T1000 (cell line): ENCODE data around the gene TNFAIP8.

Experiments used
- DNase-seq: peaks from one replicate; lab custom pipeline; 2025; ENCODE audit warnings: mixed read lengths; lab: John Stamatoyannopoulos, UW

The TNFAIP8 gene

GRCh38 chr5:119328753-119329602 lies 26.8 kb upstream of the TNFAIP8 start:
- DNase-seq = no peak

DNA sequence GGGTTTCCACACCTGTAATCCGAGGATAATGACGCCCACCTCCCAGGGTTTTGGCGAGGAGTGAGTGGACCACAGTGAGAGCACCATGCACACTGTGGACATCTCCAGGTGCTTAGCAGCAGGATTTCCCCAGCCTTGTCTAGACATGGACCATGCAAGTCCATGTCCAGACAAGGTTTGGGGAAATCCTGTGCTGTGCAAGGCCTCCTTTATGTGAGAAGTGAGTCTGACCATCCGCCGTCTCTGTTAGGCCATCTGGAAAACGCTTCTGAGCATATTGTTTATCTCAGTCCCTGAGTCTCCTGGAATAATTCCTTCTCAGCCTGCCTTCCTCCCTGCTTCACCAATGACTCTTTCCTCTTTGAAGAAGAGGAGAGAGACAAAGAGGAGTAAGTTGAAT lies 26.2 kb upstream of the TNFAIP8 start:
- DNase-seq = no peak

DNA sequence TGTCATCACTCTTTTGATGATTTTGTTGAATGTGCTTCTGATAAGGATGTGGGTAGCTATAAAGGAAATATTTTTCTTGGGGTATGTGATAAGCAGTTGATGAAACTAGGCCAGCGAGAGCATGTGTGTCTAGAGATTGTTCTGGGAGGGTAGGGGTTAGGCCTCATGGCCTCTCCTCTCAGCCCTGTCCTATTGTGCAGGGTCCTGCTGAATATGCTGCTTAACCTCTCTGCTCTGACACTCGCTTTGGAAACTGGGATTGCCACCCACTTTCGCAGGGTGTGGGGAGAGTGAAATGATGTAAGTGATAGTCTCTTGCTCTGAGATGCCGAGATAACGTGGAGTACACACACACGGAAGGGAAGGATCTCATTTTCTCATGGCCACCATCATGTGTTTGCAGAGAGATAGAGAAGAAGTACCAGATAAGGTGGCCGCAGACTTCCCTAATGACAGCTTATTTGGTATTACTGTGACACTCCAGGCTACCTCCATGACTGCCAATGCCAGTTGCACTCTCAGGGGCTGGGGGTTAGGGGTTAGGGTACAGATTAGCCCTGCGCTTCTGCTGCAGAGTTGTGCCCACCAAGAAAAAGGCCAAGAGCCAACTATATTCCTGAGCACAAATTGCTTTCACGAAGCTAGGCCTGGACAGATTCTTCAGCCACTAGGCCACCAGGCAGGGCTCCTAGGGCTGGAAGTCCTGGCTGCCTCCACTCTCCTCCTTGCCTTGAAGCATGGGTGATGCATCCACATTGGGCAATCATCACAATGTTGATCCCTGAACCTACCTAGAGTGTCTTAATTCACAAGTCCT lies 25.2 kb upstream of the TNFAIP8 start:
- no peak for DNase-seq

DNA sequence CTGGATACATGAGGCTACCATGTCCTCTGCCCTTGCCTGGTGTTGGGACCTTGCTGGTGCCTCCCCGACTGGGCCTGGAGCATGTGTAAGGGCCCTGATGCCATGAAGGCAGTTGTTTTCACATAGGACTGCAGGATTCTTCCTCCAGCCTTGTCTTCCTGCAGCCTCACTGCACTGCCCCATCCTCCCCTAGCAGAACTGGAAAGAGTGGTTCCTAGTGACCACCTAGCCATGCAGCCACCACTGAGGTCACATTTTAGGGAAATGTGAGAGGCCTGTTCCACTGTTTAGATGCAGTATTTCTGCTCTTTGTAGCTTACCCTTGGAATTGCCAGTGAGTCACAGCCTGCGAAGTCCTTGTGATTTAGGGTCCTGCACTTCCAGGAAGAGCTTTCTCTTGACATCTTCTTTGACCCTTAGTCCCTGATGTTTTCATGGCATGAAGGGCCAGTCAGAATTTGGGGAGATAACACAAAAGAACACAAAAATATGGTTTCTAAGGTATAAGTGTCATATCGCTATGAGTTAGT lies 24.2 kb upstream of the TNFAIP8 start:
- DNase-seq = no peak

- no peak for DNase-seq
Measured at GRCh38 chr5:119332208-119332607, 23.6 kb upstream of the TNFAIP8 start.

DNA sequence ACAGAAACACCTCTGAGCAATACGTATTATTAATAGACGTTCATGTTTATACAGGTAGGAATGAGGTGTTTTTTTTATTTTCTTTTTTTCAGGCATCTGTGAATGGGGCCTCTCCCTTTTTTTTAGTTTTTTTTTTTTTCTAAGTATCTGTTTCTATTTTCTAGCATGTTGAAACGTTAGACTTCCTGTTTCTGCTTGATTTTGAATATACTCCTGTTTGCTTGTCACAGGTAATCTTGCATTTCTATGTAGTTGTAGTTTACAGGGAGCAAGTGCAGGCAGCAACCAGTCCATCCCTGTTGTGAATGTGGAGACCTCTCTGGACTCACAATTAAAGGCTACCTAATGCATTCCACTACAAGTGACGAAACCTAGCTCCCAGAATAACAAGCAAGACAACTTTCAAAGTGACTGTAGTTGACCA lies 22.8 kb upstream of the TNFAIP8 start:
- no peak for DNase-seq

GRCh38 chr5:119333421-119333851 lies 22.4 kb upstream of the TNFAIP8 start:
- DNase-seq = no peak

GRCh38 chr5:119335261-119335677 lies 20.6 kb upstream of the TNFAIP8 start:
- DNase-seq = no peak

DNA sequence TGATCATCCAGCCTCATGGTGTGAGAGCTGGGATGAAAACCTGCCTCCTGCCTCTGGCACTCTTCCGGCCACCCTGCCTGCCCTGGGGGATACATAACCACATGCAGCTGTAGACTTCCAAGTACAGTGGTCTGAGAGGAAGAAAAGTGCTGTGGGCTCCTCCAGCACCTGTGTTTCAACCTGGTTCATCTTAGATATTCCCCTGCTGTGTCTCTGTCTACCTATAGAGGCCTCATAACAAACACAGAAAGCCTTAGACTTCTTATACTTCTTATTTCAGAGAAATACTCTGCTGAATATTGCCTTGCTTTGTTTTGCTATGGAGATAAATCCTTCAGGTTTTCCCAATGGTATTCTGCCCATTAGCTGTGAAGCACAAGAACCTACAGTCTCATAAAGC lies 19.6 kb upstream of the TNFAIP8 start:
- DNase-seq = no peak

GRCh38 chr5:119336845-119337580 lies 18.8 kb upstream of the TNFAIP8 start:
- DNase-seq = no peak

- DNase-seq = no peak
Measured at GRCh38 chr5:119338326-119338946, 17.4 kb upstream of the TNFAIP8 start.

DNA sequence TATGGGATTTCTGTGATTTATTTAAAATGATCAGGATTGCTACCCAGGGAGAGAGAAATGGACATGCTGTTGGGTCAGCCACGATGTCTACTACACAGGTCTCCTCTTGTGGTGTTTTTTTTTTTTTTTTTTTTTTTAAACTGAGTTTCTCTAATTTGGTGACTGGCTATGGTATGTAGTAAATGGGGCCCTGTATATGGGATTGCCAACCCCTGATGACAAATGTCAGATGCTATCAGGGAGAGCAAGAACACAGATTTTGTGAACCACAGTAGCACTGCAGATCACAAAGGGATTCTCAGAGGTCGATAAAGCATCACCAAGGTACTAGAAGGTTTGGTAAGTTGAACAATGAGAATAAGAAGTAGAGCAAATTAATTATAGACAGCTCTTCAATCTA lies 16.5 kb upstream of the TNFAIP8 start:
- no peak for DNase-seq

GRCh38 chr5:119339965-119340364 lies 15.9 kb upstream of the TNFAIP8 start:
- DNase-seq = no peak

- no peak for DNase-seq
Measured at GRCh38 chr5:119340597-119341218, 15.1 kb upstream of the TNFAIP8 start.

DNA sequence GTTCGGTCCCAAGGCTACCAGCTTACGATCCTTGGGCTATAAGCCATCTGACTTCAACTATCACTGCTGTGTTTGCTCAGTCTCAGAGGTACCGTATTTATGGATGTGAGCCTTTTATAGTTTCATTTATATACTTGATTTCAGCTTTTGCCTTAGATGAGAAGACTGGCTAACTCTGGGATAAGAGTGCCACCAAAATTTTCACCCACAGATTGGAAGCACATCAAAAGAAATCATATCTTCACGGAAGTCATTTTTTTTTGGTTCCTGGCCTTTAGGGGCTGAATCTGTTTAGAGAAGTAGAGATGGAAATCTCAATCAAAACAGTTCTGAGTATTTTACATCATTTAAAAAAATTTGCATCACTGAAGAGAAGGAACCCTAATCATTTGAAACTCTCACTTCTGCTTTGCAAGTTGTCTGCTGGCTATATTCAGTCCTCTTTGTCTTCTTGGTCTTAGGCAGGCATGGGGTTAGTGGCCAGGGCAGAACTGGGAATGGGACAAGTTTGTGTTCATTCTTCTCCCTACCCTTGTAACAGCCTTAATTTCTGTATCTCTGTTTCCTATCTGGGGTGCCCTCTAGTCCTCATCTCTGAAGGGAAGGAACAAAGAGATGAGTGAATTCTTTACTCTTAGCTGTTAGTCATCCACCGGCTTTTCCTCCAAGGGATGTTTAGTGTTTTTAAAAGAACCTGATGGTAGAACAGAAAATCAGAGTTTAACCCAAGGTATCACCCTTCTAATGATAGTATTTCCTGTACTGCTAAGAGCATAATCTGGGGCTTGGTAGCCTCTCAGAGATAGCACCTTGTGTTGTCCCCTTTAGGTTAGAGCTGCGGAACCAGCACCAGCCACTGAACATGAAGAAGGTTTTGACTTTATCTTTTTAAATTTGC lies 14.1 kb upstream of the TNFAIP8 start:
- no peak for DNase-seq

GRCh38 chr5:119342406-119342805 lies 13.4 kb upstream of the TNFAIP8 start:
- DNase-seq = no peak

- no peak for DNase-seq
Measured at GRCh38 chr5:119343052-119343451, 12.8 kb upstream of the TNFAIP8 start.

- DNase-seq = no peak
Measured at GRCh38 chr5:119343766-119344165, 12.1 kb upstream of the TNFAIP8 start.

- no peak for DNase-seq
Measured at GRCh38 chr5:119344231-119344630, 11.6 kb upstream of the TNFAIP8 start.

- DNase-seq = no peak
Measured at GRCh38 chr5:119345861-119346260, 10.0 kb upstream of the TNFAIP8 start.
